Panc1 (cell line): ENCODE results near the gene SKI. TPM values are rescaled to one million over a fixed set of nuclear protein-coding genes. Genes with fewer than 3 reads are reported as not detected.

Experiments
- ATAC-seq: fragments of 200-7000 bp; cut with Tn5 transposase; 2 replicates; pipeline ENCODE4 v1.9.1; 2020; ENCODE audit warnings: mild to moderate bottlenecking, moderate library complexity
- BruUV-seq: library from RNA; stranded (reverse); fragments of 400-500 nt; replicated peaks from 2 replicates; lab custom pipeline; 2021; lab: Mats Ljungman, UMichigan
- CTCF ChIA-PET: fragments of 300-600 bp; sonication (Branson Sonifier 250); formaldehyde crosslinking; loops from one replicate; lab custom pipeline; 2022; ENCODE audit warnings: antibody characterized with exemption; lab: Charles Lee
- POLR2A ChIA-PET: fragments of 300-600 bp; sonication (Branson Sonifier 250); formaldehyde crosslinking; loops from one replicate; lab custom pipeline; 2022; ENCODE audit warnings: antibody characterized with exemption; lab: Charles Lee
- DNase-seq: peaks from one replicate; pipeline ENCODE4 v3.0.0-alpha.2; 2010; ENCODE audit warnings: low read depth, low spot score
- H3K27ac ChIP-seq: 2 replicates; pipeline ENCODE4 v1.5.1; 2011; ENCODE audit warnings: mild to moderate bottlenecking, low read length, inconsistent platforms
- H3K27me3 ChIP-seq: fragments of 200-500 bp; sonication (Bioruptor generic); 2 replicates; pipeline ENCODE4 v1.6.0; 2014; ENCODE audit warnings: low read length, inconsistent platforms; ENCODE audit not compliant: control insufficient read depth, insufficient read depth
- H3K36me3 ChIP-seq: fragments of 200-500 bp; sonication (Bioruptor generic); 2 replicates; pipeline ENCODE4 v1.5.1; 2014; ENCODE audit warnings: inconsistent platforms, mild to moderate bottlenecking, low read length, moderate library complexity; ENCODE audit not compliant: control insufficient read depth, insufficient read depth
- H3K4me1 ChIP-seq: 2 replicates; pipeline ENCODE4 v1.5.1; 2011; ENCODE audit warnings: inconsistent platforms, mild to moderate bottlenecking, low read length, moderate library complexity; ENCODE audit not compliant: control insufficient read depth, insufficient read depth
- H3K4me3 ChIP-seq, 2 experiments: 2 replicates each; pipeline ENCODE4 v1.5.1; 2011 to 2012; ENCODE audit warnings: low read depth in 2 of 2, low read length in 2 of 2, mild to moderate bottlenecking in 2 of 2, inconsistent platforms in 1 of 2, moderate library complexity in 1 of 2
- H3K9me3 ChIP-seq: fragments of 200-500 bp; sonication (Bioruptor generic); 2 replicates; pipeline ENCODE4 v1.5.1; 2014; ENCODE audit warnings: low read depth, mild to moderate bottlenecking, inconsistent platforms, low read length, moderate library complexity; ENCODE audit not compliant: control insufficient read depth, insufficient read depth
- CTCF ChIP-seq: fragments of 450-650 bp; IDR thresholded peaks from 2 replicates; pipeline ENCODE4 v1.5.1; 2017; ENCODE audit warnings: mild to moderate bottlenecking
- POLR2AphosphoS5 ChIP-seq: IDR thresholded peaks from 2 replicates; pipeline ENCODE4 v1.6.1; 2012; ENCODE audit warnings: mild to moderate bottlenecking, low read depth, low read length, moderate library complexity
- SIN3A ChIP-seq: IDR thresholded peaks from 2 replicates; pipeline ENCODE4 v1.6.1; 2012; ENCODE audit warnings: low read depth, mild to moderate bottlenecking, low read length, moderate library complexity, borderline replicate concordance; ENCODE audit not compliant: insufficient read depth
- TCF7L2 ChIP-seq: IDR thresholded peaks from 2 replicates; pipeline ENCODE4 v1.6.1; 2011; ENCODE audit warnings: mild to moderate bottlenecking, low read depth, low read length, inconsistent platforms
- in situ Hi-C: cut with HindIII; loops from 2 replicates; pipeline ENCODE4 v1.10.0; 2016; ENCODE audit warnings: low sequenced_read_pairs, low pct_unique_long_range_greater_than_20kb
- intact Hi-C: fragments of 100-400 bp; cut with micrococcal nuclease; formaldehyde crosslinking; loops from one replicate; pipeline ENCODE4 v1.10.0; 2022; ENCODE audit not compliant: unreplicated experiment
- total RNA-seq: library from RNA; stranded (reverse); gene quantifications from one replicate; pipeline ENCODE4 v1.2.1, GENCODE V29; 2021; ENCODE audit not compliant: unreplicated experiment
- TF ChIP-seq, protein P1 (sequence below), 2 experiments: IDR thresholded peaks; 2 replicates each; pipeline ENCODE4 v1.6.1; 2011 to 2012; ENCODE audit warnings: low read depth in 2 of 2, control low read depth in 1 of 2, low read length in 1 of 2, mild to moderate bottlenecking in 1 of 2, moderate library complexity in 1 of 2; ENCODE audit not compliant: insufficient read depth in 1 of 2

The SKI gene
- total RNA-seq, 1 experiment from 2014 or later: 63.2 TPM

DNA sequence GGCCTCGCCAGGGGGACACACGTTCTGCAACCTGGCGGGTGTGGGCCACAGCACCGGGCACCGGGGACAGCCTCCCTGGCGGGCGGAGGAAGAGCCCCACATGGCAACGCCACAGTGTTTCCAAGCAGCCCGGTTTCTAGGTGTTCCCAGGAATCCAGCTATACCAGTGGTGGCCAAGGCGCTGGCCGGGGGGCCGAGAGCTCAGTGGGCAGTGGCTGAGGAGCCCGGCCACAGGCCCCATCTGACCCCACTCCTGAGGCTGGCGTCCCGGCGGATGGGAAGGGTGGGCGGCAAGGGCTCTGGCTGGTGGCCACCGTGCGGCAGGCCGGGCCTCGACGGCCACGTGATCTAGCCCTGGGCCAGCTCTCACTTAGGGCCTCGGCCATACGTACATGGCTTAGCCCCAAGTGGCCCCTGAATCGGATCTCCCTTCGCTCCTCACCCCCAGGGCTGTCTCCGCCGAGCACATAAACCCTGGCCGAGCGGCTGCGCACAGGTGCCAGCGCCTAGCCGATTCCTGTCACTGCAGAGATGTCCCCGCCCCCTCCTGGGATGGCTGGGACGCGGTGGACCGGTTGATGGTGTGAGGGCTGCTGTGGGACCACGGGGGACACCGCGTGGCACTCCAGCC, 94.6 kb downstream of the SKI start:
- in situ Hi-C loops (no loop called here), intact Hi-C loops (no loop called here)
- Histone ChIP-seq H3K27ac (no peak overlapping the region), H3K27me3 (no peaks in the 10 kb centered on the region), H3K4me3 (no peak overlapping the region), H3K36me3 (no peaks in the 10 kb centered on the region), H3K4me1 (no peaks in the 10 kb centered on the region; the same call in 1 of the 2 replicates), H3K9me3 (no peaks in the 10 kb centered on the region)
- TF ChIP-seq POLR2AphosphoS5 (no peak), SIN3A (no peak), TCF7L2 (no peak), CTCF (no peak)
- TF ChIP-seq, protein P1, sequence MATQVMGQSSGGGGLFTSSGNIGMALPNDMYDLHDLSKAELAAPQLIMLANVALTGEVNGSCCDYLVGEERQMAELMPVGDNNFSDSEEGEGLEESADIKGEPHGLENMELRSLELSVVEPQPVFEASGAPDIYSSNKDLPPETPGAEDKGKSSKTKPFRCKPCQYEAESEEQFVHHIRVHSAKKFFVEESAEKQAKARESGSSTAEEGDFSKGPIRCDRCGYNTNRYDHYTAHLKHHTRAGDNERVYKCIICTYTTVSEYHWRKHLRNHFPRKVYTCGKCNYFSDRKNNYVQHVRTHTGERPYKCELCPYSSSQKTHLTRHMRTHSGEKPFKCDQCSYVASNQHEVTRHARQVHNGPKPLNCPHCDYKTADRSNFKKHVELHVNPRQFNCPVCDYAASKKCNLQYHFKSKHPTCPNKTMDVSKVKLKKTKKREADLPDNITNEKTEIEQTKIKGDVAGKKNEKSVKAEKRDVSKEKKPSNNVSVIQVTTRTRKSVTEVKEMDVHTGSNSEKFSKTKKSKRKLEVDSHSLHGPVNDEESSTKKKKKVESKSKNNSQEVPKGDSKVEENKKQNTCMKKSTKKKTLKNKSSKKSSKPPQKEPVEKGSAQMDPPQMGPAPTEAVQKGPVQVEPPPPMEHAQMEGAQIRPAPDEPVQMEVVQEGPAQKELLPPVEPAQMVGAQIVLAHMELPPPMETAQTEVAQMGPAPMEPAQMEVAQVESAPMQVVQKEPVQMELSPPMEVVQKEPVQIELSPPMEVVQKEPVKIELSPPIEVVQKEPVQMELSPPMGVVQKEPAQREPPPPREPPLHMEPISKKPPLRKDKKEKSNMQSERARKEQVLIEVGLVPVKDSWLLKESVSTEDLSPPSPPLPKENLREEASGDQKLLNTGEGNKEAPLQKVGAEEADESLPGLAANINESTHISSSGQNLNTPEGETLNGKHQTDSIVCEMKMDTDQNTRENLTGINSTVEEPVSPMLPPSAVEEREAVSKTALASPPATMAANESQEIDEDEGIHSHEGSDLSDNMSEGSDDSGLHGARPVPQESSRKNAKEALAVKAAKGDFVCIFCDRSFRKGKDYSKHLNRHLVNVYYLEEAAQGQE (IDR thresholded peaks at IDR 0.05; ENCODE audit: insufficient read depth in 1 of 2, low read depth in 2 of 2, low read length in 1 of 2): no peak
- BruUV-seq: no TSS peak
- ATAC-seq: no peak
- ChIA-PET POLR2A (no interaction called here), CTCF (interaction anchor here (0.6 kb wide), 1 partner anchor 59 kb away, joined by 3 read pairs; no protein-coding TSS in a partner anchor)
- no peak for DNase-seq

DNA sequence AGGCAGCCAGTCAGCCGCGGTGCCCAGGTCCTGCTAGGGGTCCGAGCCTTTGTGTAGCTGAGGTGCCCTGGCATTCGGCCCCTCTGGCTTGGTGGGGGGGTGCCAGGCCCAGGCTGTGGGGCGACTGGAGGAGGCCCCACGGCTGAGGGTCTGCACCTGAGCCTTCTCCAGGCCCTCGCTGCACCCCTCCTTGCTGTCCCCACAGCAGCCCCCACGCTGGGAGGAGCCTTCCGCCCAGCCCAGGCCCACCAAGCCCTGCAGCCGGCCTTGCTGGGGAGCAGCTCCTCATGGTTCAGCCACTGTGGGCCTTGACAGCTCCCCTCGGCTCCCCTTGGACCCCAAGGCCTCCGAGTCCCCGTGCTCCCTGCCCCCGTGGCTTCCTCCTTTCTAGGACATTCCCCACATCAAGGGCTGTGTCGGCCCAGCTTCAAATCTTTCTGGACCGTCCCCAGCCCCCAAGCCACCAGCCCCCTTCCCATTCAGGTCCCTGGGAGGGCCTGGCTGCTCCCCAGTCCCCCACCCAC, 95.4 kb downstream of the SKI start:
- ATAC-seq: no peak
- in situ Hi-C loops: no loop called here
- TF ChIP-seq TCF7L2 (no peak), POLR2AphosphoS5 (no peak), SIN3A (no peak), CTCF (no peak)
- TF ChIP-seq, protein P1 (IDR thresholded peaks at IDR 0.05; ENCODE audit: insufficient read depth in 1 of 2, low read depth in 2 of 2, low read length in 1 of 2): no peak
- Histone ChIP-seq H3K27ac (no peak overlapping the region), H3K4me3 (no peak overlapping the region), H3K36me3 (no peaks in the 10 kb centered on the region), H3K4me1 (no peaks in the 10 kb centered on the region; the same call in 1 of the 2 replicates), H3K9me3 (no peaks in the 10 kb centered on the region), H3K27me3 (no peaks in the 10 kb centered on the region)
- DNase-seq: no peak
- CTCF ChIA-PET: no interaction called here
- POLR2A ChIA-PET: no interaction called here
- intact Hi-C loops: no loop called here
- BruUV-seq: no TSS peak
